Endothelial cell of hepatic sinusoid (primary cell): ENCODE measurements around the gene WDR90.

Source experiments
- in situ Hi-C: cut with HindIII; loops from 2 replicates; pipeline ENCODE4 v1.10.0; 2017; ENCODE audit warnings: low sequenced_read_pairs

Gene WDR90

DNA sequence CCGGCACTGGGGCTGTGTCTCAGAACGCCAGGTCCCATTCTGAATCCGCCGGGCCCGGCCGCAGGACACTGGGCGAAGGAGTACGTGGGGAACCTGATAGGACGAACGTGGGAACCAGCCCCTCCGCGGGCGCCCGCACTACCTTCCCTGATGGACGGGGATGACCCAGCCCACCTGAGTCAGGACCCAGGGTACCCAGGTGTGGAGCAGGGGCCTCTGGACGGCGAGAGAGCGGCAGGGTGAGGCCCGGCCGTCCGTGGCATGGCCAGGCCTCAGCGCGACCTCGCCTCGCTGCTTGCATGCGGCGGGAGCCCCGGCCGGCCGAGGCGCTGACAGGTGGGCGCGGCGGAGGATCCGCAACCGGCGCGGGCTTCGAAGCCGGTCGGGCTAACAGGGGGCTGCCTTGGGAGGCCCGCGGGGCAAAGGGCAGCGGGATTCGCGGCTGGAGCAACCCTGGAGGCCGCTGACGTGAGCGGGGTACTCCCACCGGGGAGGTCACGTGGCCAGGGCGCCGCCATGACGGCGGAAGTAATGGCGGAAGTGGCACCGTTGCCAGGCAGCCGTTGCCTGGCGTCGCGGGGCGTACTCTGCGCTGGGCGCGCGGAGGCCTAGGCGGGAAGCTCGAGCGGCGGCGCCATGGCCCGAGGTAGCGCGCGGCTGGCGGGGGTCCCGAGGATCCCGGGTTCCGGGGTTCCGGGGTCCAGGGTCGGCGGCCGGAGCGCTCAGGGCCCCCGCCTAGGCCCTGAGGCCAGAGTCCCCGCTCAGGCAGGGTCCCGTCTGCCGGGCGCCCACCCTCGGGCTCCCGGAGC is at the start of gene WDR90:
Gene WDR90, plus strand, starts transcription at position 585 of the 809 bp plus-strand sequence. Its CDS starts 52 bp downstream, at position 637.
- in situ Hi-C loops: loop anchor here (25.0 kb wide), 1 partner anchor 112 kb away; the partner anchor contains the start of gene CAPN15

GRCh38 chr16:600781-601180 is 48.4 kb upstream of the WDR90 start:
- in situ Hi-C loops: no loop called here

GRCh38 chr16:603933-604332 is 45.2 kb upstream of the WDR90 start:
- in situ Hi-C loops: no loop called here

DNA sequence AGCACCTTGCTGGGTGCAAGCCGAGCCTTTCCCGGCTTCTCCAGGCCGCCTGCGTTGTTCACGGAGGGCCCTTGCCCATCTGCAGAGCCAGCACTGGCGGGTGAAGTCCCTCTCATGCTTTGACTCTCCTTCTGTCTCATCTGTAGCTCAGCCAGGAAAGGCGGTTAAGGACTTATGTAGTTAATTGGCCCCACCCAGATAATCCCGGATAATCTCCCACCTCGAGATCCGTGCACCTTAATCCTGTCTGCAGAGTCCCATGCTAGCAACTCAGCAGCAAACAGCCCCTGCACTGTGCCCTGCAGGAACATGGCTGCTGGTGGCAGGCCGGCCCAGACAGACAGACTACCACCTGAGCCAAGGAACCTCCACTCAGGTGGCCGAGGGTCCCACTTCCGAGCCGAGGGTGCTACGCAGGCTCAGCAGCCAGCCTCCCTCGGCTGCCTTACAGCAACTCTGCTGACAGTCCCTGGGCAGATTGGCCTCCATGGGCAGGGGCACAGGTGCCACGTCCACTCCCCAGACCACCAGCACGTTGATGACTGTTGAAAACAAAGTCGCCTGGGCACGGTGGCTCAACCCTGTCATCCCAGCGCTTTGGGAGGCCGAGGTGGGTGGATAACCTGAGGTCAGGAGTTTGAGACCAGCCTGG is 42.4 kb upstream of the WDR90 start:
- in situ Hi-C loops: no loop called here

DNA sequence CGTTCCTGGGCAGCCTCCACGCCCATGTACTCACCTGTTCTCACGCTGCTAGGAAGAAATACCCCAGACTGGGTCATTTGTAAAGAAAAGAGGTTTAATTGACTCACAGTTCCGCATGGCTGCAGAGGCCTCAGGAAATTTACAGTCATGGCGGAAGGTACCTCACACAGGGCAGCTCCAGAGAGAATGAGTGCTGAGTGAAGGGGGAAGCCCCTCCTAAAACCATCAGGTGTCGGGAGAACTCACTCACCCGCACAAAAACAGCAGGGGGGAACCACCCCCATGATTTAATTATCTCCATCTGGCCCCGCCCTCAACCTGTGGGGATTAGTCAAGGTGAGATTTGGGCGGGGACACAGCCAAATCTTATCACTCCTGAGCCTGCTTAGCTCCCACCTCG is 41.1 kb upstream of the WDR90 start:
- in situ Hi-C loops: no loop called here

DNA sequence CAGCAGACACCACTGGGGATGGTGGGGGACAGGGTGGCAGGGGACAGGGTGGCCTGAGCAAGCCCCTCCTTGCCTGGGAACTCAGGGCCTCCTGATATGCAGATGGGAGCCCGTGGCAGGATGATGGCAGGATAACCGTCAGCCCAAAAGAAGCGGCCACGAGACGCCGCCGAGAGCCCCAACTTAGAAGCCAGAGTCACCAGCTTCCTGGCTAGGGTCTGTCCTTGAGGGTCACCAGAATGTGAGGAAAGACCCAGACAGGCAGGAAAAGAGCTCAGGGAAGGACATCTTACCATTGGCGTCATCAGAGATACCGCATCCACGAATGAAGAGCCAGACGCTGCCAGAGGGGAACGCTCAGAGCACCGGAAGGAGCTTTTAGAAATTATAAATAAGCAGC is 39.8 kb upstream of the WDR90 start:
- in situ Hi-C loops: no loop called here

- in situ Hi-C loops: no loop called here
Observed at GRCh38 chr16:609984-610383, 39.2 kb upstream of the WDR90 start.

GRCh38 chr16:610513-611381 is 38.4 kb upstream of the WDR90 start:
- in situ Hi-C loops: no loop called here

DNA sequence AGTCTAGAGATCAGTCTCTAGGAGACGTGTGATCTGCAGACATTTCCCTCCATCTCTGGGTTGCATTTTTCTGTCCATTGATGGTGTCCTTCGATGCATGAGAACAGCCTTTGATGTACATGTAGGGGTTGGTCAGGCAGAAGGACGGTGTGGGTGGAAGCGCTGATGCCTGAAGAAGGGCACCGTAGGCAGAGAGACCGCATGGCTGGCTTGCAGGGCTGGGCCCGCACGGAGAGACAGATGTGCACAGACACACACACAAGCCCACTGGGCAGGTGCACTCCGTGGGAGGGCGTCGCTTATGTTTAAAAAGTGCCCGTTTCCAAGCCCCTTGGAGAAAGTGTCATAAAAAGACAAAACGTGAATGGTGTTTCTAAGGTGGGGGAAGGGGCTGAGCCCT is 34.0 kb upstream of the WDR90 start:
- in situ Hi-C loops: no loop called here

DNA sequence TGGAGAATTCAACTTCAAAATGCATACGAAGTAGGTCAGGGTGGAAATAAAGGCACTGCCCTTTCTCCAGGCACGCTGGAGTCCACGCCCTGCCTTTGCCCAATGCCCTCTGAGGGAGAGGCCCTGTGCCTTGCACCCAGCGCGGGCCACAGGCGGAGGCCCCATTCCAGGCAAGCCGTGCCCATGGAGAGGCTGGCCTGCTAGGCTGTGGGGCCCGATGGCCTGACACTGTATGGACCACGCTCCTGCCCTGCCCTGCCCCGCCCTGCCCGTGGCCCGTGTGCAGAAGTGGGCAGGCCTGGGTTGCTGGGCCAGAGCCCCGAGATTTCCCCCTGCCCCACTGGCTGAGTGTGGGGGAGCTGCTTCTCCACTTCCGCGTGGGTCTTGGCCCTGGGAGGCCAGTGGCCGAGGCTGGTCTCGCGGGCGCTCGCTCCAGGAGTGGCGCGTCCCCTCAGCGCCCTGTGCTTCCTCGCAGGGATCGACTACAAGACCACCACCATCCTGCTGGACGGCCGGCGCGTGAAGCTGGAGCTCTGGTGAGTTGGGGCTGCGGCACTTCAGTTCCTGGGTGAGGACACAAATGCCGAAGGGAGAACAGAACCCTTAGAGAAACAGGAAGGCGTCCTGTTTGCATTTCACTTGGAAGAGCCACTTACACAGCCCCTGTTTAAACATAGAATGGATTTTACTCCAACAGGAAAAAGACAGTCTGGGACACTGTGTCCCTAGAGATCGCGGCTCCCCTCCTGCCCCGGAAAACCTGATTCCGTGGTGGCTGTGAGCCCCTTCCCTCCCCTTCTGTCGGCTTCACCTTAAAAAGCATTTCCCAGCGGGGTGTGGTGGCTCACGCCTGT is 32.2 kb upstream of the WDR90 start:
- in situ Hi-C loops: no loop called here

DNA sequence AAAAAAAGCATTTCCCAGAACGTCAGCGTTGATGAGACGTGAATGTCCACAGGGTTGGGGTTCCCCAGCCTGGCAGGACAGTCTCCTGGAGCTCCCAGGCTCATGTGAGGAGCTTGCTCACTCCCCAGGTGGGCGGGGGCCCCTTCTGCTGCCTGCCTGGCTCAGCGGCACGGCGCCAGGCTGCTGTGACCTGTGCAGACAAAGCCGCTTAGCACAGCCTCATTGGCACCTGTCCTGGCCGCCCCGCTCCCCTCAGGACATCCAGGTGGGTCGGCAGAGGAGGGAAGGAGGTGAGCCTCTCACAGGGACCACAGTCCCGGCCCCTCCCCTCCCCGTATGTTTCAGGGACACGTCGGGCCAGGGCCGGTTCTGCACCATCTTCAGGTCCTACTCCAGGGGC is 31.3 kb upstream of the WDR90 start:
- in situ Hi-C loops: no loop called here

DNA sequence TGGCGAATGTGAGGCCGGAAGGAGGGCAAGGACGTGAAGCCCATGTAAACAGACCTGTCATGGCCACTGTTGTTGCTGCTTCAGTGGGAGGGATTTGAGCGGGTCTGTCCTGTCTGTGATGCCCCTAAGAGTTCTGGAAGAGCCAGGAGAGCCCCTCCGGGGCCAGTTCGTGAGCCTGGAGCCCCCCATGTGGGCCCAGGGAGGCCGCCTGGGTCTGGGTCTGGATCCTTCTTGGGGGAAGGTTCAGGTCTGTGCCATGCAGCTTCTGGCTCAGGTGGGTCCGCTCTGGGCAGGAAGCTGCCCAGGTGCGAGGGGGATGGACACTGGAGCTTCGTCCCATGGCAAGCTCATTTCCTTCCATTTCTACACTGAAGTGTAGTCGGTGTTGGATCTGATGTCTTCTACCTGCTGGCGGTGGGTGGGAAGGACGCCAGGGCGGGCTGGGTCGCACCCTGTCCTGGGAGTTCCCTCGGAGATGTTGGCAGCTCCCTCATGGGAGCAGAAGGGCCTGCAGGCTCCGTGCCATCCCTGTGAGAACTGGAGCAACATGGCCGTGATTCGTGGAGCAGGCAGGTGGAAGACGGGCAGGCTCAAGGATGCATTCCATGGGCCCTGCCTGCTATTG is 29.6 kb upstream of the WDR90 start:
- in situ Hi-C loops: no loop called here

DNA sequence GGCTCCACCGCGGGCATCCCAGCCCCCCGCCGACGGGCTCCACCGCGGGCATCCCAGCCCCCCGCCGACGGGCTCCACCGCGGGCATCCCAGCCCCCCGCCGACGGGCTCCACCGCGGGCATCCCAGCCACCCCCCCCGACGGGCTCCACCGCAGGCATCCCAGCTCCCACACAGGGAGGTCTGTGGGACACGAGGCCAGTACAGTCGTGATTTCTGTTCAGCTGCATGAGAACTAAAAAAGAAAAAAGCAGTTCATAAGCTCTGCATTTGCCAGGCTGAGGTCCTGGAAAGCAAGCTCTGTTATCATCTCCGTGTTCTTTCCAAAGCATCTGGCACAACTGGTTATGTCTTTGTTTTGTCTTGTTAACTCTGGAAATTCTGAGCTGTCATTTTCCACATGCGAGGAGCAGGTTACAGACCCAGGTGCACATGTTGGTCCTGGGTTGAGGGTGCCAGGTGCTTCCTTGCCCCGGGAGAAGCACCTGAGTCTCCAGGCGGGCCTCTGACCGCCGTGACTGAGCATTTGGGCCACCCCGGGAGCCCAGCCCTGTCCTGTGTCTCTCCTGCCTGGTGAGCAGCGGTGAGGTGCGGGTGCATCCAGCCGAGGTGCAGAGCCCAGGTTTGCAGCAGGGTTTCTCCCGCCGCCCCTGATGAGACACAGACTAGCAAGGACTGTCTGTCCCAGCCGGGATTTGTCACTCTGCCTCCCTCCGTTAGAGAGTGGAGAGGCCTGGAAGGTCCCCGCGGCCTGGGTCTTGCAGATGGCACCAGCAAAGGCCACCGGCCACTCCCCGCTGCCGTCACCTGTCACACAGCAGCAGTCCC is 28.3 kb upstream of the WDR90 start:
- in situ Hi-C loops: no loop called here

GRCh38 chr16:621526-622105 is 27.5 kb upstream of the WDR90 start:
- in situ Hi-C loops: no loop called here

DNA sequence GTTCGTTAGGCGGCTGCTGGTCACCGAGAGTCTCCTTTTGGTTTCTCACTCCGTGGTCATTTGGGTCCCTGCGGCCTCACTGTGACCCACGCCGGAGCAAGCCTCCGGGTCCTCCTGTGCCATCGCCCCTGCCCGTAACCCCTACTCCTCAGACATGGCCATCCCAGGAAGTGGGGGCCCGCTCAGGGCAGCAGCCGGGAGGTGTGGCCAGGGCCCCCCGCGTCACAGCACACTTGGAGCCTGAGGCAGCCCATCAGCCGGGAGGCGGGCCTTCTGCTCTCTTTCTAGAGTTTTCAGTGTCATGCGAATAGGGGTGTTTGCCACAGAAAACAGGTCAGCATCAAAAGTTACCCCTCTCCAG is 26.3 kb upstream of the WDR90 start:
- in situ Hi-C loops: no loop called here

- in situ Hi-C loops: loop anchor here (25.0 kb wide), 1 partner anchor 87 kb away; the partner anchor contains the start of gene CAPN15
Observed at GRCh38 chr16:624526-625070, 24.6 kb upstream of the WDR90 start.

DNA sequence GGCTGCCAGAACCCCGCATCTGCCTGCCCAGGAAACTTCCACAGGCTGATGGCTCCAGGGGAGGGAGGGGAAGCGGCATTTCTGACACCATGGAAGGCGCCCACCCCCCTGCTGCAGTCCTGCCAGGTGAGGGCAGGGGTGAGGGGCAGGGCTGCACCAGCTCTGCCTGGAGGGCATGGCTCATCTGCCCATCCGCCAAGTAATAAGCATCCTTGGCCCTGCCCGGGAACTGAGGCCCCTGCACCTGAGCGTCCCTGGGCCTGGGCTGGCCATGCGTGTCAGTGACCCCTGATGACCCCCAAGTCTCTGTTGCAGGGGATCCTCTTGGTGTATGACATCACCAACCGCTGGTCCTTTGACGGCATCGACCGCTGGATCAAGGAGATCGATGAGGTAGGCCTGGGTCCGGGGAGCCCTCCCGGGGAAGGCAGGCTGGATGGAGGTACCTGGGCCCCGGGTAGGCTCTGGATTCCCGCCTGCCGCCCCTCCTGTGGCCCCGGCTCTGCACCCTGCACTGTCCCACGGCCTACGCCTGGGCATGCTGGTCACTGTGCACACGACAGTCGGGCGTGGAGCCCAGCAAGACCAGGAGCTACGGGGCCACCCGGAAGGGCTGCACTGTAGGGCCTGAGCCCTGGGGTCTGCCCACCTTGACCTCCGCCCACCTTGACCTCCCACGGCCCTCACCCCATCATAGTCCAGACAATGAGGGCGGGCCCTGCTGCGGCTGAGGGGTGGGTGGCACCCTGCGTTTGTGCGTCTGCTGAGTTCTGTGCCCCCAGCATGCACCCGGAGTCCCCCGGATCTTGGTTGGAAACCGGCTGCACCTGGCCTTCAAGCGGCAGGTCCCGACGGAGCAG is 23.8 kb upstream of the WDR90 start:
- in situ Hi-C loops: loop anchor here (25.0 kb wide), 1 partner anchor 88 kb away; the partner anchor contains the start of gene CAPN15
